Amygdala (tissue), 56 donors: Measurements from ENCODE around the gene CPT1B.

Experiments
- DNase-seq, 56 donors: peaks; one replicate each; lab custom pipeline; 2025; lab: John Stamatoyannopoulos, UW

CPT1B gene

GRCh38 chr22:50573491-50574382 is 4.5 kb downstream of the CPT1B start:
- no peak for DNase-seq

- DNase-seq, result no peak
Observed at GRCh38 chr22:50572965-50573364, 5.3 kb downstream of the CPT1B start.

- no peak for DNase-seq
Observed at GRCh38 chr22:50571264-50572175, 6.7 kb downstream of the CPT1B start.

DNA sequence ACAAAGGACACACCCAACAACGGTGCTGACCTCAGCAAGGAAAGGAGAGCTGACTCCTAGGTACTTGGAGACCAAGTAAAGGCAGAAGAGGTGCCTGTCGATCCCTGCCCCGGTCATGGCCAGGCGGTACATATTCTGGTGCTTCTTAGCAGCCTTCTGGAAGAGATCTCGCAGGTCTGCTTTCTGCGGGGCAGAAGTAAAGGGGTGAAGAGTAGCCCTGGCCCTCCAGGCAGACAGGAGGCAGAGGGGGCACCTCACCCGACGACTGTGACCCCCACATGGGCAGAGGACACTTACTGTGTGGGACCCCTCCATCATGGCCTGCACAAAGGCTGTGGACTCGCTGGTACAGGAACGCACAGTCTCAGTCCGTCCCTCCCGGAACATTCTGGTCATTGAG is 7.4 kb downstream of the CPT1B start:
- DNase-seq, result no peak

DNA sequence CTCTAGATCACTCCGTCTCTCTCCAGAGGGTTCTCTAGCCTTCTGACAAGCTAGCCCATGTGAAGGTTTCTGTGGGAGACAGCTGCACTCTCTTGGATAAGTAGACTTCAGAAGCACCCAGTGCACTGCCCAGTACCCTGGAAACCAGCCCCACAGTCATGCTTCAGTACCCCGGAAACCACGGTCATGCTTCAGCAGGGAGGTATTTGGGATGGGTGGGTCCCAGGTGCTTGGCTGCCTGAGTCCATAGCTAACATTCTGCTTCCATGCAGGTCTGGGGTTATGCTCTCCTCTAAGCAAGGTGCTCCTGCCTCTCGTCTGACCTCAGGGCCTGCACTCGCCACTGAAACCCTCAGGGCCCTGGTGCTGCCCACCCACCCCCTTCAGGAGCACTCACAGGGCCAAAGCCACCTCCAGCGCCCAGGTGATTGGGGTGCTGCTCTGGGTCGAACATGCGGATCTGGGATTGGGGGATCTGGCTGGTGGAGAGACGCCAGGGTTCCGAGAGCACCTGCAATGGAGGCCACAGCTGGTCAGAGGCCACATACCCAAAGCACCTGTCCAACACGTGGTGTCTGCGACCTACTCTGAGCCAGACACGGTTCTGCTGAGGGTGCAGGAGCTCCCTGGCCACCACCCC is 8.2 kb downstream of the CPT1B start:
- no peak for DNase-seq

DNA sequence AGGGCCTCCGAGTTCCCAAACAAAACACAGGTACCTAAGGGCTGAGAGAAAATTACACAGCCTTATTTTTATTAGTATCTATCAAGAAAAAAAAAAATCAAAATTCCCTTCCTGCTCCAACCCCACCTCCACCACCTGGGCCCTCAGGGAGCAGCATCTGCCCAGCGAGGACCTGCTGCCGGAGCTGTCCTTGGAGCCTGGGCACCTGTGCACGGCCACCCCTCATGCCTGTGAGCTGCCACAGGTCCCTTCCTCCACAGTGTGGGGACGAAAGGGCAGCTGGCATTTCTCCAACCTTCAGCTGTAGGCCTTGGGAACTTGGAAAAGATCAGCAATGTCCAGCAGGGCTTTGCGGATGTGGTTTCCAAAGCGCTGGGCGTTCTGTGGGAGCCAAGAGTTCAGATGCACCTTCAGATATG is 9.2 kb downstream of the CPT1B start:
- no peak for DNase-seq

DNA sequence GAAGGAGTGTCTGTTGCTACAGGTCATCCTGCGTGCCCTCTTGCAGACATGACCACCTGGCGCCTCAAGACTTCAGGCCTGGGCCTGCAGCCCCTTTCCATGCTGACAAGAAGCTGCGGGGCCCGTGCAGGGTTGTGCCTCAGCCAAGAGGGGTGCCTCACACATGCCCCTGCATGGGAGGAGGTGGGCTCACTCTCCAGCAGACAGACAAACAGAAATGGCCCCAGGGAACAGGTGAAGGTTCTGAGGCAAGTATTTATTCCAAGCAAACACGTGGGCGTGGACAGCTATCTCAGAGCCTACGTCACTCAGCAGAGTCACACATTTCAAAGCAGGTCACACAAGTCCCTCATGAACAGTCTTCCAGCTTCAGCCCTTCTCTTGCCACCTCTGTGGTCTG is 9.6 kb downstream of the CPT1B start:
- DNase-seq, result no peak

- no peak for DNase-seq
Observed at GRCh38 chr22:50567721-50568252, 10.4 kb downstream of the CPT1B start.

GRCh38 chr22:50564289-50564688 is 13.9 kb downstream of the CPT1B start:
- no peak for DNase-seq

- peak in 6 of 56 donors; percentile 15 to 49 (median 20) for DNase-seq
Observed at GRCh38 chr22:50563413-50564160, 14.6 kb downstream of the CPT1B start.

- peak; percentile 36 to 97 (median 88) for DNase-seq
Observed at GRCh38 chr22:50562523-50563412, 15.5 kb downstream of the CPT1B start, which contains the start of gene SYCE3. Gene SYCE3 (minus strand): TSS chr22:50562919. CDS start chr22:50556405, 6,514 bp downstream.

- no peak for DNase-seq
Observed at GRCh38 chr22:50561401-50562358, 16.5 kb downstream of the CPT1B start.

DNA sequence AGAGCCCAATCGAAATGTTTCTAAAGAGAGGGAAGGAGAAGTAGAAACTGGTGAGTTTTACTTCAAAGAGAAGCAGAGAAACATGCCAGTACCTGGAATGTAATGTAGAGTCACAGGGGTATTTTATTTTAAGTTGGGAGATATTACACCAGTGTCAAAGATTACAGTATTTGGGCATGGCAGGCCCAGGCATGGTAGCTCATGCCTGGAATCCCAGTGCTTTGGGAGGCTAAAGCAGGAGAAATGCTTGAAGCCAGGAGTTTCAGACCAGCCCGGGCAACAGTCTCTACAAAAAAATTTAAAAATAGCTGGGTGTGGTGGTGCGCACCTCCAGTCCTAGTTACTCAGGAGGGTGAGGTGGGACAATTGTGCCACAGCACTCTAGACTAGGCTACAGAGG is 18.2 kb downstream of the CPT1B start:
- no peak for DNase-seq

DNA sequence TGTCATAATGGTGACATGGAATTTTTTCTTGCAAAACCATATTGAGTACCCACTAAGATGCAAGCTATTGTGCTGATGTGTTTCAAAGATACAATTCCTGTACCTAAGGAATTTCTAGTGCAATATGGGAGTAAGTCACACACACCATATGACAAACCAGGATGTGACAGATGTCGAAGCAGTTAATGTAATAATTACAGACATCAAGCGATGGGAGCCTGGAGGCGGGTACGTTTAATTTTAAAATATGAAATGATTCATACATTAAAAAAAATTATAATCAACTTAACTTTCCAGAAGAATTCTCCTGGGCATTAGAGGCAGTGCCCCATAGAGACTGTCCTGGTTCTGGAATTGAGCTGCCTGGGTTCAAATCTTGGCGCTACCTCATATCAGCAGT is 21.5 kb downstream of the CPT1B start:
- DNase-seq, result peak in 1 of 56 donors; percentile 12

DNA sequence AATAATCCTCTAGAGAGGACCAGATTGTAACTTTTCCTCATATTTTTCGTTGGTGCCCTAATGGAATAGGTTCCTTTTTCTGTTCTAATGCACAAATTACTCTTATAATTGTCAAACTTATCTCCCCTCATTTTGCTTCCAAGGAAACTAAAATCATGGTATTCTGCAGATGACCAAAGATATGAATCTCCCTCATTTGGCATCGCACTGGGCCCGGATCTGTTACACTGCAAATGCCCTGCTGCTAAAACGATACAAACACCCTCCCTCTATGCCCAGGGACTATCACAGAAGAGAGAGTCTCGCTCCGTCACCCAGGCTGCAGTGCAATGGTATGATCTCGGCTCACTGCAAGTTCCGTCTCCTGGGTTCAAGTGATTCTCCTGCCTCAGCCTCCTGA is 24.9 kb downstream of the CPT1B start:
- DNase-seq, result no peak

DNA sequence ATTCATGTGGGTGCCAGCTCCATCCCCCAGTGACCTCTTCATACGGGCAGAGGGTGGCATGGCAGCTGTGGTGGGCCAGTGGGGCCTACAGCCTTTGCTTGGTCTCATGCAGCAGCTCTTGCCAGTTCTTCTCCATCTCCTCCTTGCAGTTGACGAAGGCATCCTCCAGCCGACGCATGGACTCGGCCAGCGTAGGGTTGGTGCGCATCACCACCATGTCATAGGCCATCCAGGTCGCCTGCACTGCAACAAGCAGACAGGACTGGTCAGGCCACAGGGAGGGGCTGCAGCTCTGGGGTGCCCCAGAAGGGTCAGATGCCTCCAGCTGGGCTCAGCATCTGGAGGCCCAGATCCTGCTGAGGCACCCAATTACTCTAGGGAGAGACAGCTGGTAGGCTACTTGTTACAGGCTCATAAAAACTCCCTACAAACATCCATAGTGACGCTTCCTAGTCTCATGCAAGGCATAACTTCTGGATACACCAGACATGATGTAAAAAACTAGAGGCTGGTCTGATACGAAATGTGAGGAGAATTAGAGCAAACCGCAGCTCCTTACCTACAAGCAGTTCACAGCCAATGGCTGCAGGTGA is 27.0 kb downstream of the CPT1B start:
- DNase-seq, result no peak

GRCh38 chr22:50550395-50550794 is 27.8 kb downstream of the CPT1B start:
- DNase-seq, result no peak
